Measurements from ENCODE around the gene ITGAL.

The ITGAL gene

GRCh38 chr16:30437511-30438046 lies 35.0 kb upstream of the ITGAL start:
- ChIA-PET CTCF (interaction anchor here (1.1 to 8.8 kb wide), 3 partner anchors 7 to 98 kb away, joined by 3 to 73 read pairs (median 5); partner anchors contain the start of genes DCTPP1 and ZNF747), POLR2A (no interaction called here)
- no peak for DNase-seq (ENCODE audit: extremely low spot score)
- TF ChIP-seq CTCF (IDR thresholded peaks at IDR 0.05; ENCODE audit: control extremely low read depth, extremely low read depth, low read depth, missing control alignments): no peak

- ChIA-PET POLR2A (interaction anchor here (0.7 kb wide), 1 partner anchor 68 kb away, joined by 4 read pairs; the partner anchor contains the start of gene TBC1D10B), CTCF (interaction anchor here (0.9 to 8.8 kb wide), 5 partner anchors 8 to 159 kb away, joined by 4 to 73 read pairs (median 6); partner anchors contain the start of genes DCTPP1 and ZNF747)
- no peak for DNase-seq (ENCODE audit: extremely low spot score)
- no peak for TF ChIP-seq CTCF (IDR thresholded peaks at IDR 0.05; ENCODE audit: control extremely low read depth, extremely low read depth, low read depth, missing control alignments)
Measured at GRCh38 chr16:30438835-30439234, 33.7 kb upstream of the ITGAL start.

GRCh38 chr16:30439720-30440348 lies 32.7 kb upstream of the ITGAL start:
- ChIA-PET CTCF (interaction anchor here (0.9 to 8.8 kb wide), 4 partner anchors 9 to 158 kb away, joined by 4 to 73 read pairs (median 12); partner anchors contain the start of genes DCTPP1 and ZNF747), POLR2A (no interaction called here)
- DNase-seq (ENCODE audit: extremely low spot score): no peak
- TF ChIP-seq CTCF (IDR thresholded peaks at IDR 0.05; ENCODE audit: control extremely low read depth, extremely low read depth, low read depth, missing control alignments): no peak

DNA sequence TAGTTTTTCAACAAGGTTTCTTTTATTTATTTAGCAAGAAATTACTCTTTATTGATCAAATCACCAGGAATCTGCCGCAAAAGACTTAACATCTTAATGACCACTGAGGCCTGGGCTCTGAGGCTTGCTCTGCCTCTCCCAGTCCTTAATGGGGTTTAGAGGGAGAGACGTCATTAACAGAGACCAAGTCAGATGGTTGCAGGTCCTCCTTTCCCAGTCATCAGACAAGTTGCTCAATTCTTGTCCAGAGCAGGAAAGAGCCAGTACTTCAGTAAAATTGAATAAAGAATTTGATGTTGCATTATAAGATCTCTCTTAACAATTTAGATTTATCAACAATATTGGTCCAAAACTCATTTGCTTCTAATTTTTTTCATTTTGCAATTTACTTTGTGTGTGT lies 28.9 kb upstream of the ITGAL start:
- ChIA-PET POLR2A (interaction anchor here (0.6 kb wide), 1 partner anchor 12 kb away, joined by 4 read pairs; no protein-coding TSS in a partner anchor), CTCF (interaction anchor here (1.4 to 8.8 kb wide), 2 partner anchors 13 to 177 kb away, joined by 3 to 73 read pairs; partner anchors contain the start of gene DCTPP1)
- DNase-seq (ENCODE audit: extremely low spot score): no peak
- no peak for TF ChIP-seq CTCF (IDR thresholded peaks at IDR 0.05; ENCODE audit: control extremely low read depth, extremely low read depth, low read depth, missing control alignments)

GRCh38 chr16:30444231-30445148 lies 28.1 kb upstream of the ITGAL start:
- TF ChIP-seq CTCF (IDR thresholded peaks at IDR 0.05; ENCODE audit: control extremely low read depth, extremely low read depth, low read depth, missing control alignments): no peak
- ChIA-PET POLR2A (interaction anchor here (0.6 to 0.9 kb wide), 2 partner anchors 15 to 32 kb away, joined by 3 to 4 read pairs; partner anchors contain the start of gene DCTPP1), CTCF (interaction anchor here (1.4 to 8.8 kb wide), 5 partner anchors 11 to 176 kb away, joined by 3 to 73 read pairs (median 6); partner anchors contain the start of gene DCTPP1)
- no peak for DNase-seq (ENCODE audit: extremely low spot score)

GRCh38 chr16:30445149-30445407 lies 27.5 kb upstream of the ITGAL start:
- ChIA-PET CTCF (interaction anchor here (1.0 to 8.8 kb wide), 5 partner anchors 11 to 182 kb away, joined by 3 to 73 read pairs (median 6); partner anchors contain the start of gene DCTPP1), POLR2A (interaction anchor here (0.9 kb wide), 1 partner anchor 15 kb away, joined by 4 read pairs; the partner anchor contains the start of gene DCTPP1)
- no peak for TF ChIP-seq CTCF (IDR thresholded peaks at IDR 0.05; ENCODE audit: control extremely low read depth, extremely low read depth, low read depth, missing control alignments)
- DNase-seq (ENCODE audit: extremely low spot score): no peak
